Pancreas (tissue), 10 donors: ENCODE results near the gene OR4C11. TPM values are rescaled to one million over a fixed set of nuclear protein-coding genes. Genes with fewer than 3 reads are reported as not detected.

ENCODE experiments used
- ATAC-seq, 4 donors: fragments of 200-7000 bp; cut with Tn5 transposase; one replicate each; pipeline versions ENCODE4 v1.8.0 to v1.9.1; 2020; ENCODE audit warnings: mild to moderate bottlenecking in 4 of 4, moderate library complexity in 4 of 4
- DNase-seq, 6 donors: peaks; one replicate each; pipeline ENCODE4 v3.0.0-alpha.2; 2020
- FAIRE-seq: peaks from 2 replicates; lab custom pipeline; 2012; peaks lifted over from hg19 to GRCh38; lab: Jason Lieb, UNC
- H3K27ac ChIP-seq, 4 donors: fragments of 200-600 bp; sonication (generic); 1 replicate in 3 of 4; 2 replicates in 1 of 4; pipeline versions ENCODE4 v1.5.0 to v1.8.0; 2020
- H3K27me3 ChIP-seq, 4 donors: fragments of 200-600 bp; one replicate each; pipeline ENCODE4 v1.8.0; 2021
- H3K36me3 ChIP-seq, 3 donors: fragments of 200-600 bp; sonication (generic) in 1 of 3; one replicate each; pipeline versions ENCODE4 v1.5.0 to v1.8.0; 2020 to 2021
- H3K4me1 ChIP-seq, 3 donors: fragments of 200-600 bp; one replicate each; pipeline ENCODE4 v1.8.0; 2021
- H3K4me3 ChIP-seq, 4 donors: fragments of 200-600 bp; sonication (generic) in 2 of 4; one replicate each; pipeline versions ENCODE4 v1.5.0 to v1.8.0; 2020 to 2021
- H3K9me3 ChIP-seq, 4 donors: fragments of 200-600 bp; one replicate each; pipeline ENCODE4 v1.8.0; 2021
- CTCF ChIP-seq, 4 donors: fragments of 200-600 bp; sonication (generic) in 3 of 4; IDR thresholded peaks; one replicate each; pipeline versions ENCODE4 v1.5.0 to v1.8.0; 2021; ENCODE audit warnings: antibody characterized with exemption in 4 of 4
- WGBS, 2 donors: extraction: QIAGEN DNeasy Blood & Tissue Kit; methylation state at CpG; one replicate each; pipeline ENCODE4 v1.1.7; 2013; 5-methylcytosine and 5-hydroxymethylcytosine counted together
- intact Hi-C, 3 donors: fragments of 100-400 bp; cut with DNase I; formaldehyde crosslinking; loops; one replicate each; pipeline versions ENCODE4 v1.11.1 to v1.14.2; 2022
- polyA plus RNA-seq, 2 donors: library from polyadenylated mRNA; stranded (reverse); fragments of 200-250 nt; gene quantifications; one replicate each; pipeline ENCODE4 v1.2.3, GENCODE V29; 2013
- total RNA-seq, 6 donors: library from RNA; stranded (reverse); fragmentation: NEBNext Ultra II Directional in 4 of 6; extraction: Animal tissue kit (Norgen Biotek cat#: 25700) in 4 of 6; gene quantifications; one replicate each; pipeline versions ENCODE4 v1.2.1 to v1.2.4, GENCODE V29; 2021 to 2023
- donor health status: healthy with polysubstance abuse.
- donor health status: DM: no; HTN: no; CAD: no; lungs with moderate emphysema.
- donor health status: DM: no; HTN: no; CAD: no.
- donor health status: control.
- donor health status: control.
- donor health status: Bipolar disorder and iron deficiency.
- donor health status: DM: yes; HTN: yes; CAD: no.
- donor health status: DM: no; HTN: no; CAD: no.
- donor health status: DM: no; HTN: no; CAD: no.
- donor health status: DM: yes; HTN: yes; CAD: no.

OR4C11 gene
- total RNA-seq = not detected
- polyA plus RNA-seq = not detected

GRCh38 chr11:55607545-55607944, at the start of gene OR4C11:
OR4C11 (minus strand) TSS chr11:55607645; CDS start chr11:55604373, 3,272 bp downstream.
- ATAC-seq (no peak), DNase-seq (no peak), FAIRE-seq (no peak)
- no peak for TF ChIP-seq CTCF (IDR thresholded peaks at IDR 0.05)
- intact Hi-C loops = no loop called here
- Histone ChIP-seq H3K4me1 (no peaks in the 10 kb centered on the region), H3K4me3 (no peak within 1 kb of the TSS), H3K27ac (no peak within 1 kb of the TSS), H3K9me3 (no peaks in the 10 kb centered on the region), H3K36me3 (no peaks in the 10 kb centered on the region), H3K27me3 (no peaks in the 10 kb centered on the region)
- 24 to 31% methylated on average over 2 of the region's 2 CpGs for WGBS, 2 donors

GRCh38 chr11:55655096-55655495, 47.7 kb upstream of the OR4C11 start:
- no peak for FAIRE-seq
- Histone ChIP-seq H3K4me3 (no peak overlapping the region), H3K27me3 (no peaks in the 10 kb centered on the region), H3K36me3 (no peaks in the 10 kb centered on the region), H3K4me1 (no peaks in the 10 kb centered on the region), H3K27ac (no peak overlapping the region), H3K9me3 (no peaks in the 10 kb centered on the region)
- no peak for DNase-seq
- no peak for TF ChIP-seq CTCF (IDR thresholded peaks at IDR 0.05)
- intact Hi-C loops = no loop called here
- no peak for ATAC-seq

- DNase-seq (no peak), ATAC-seq (no peak), FAIRE-seq (no peak)
- Histone ChIP-seq H3K27ac (no peak overlapping the region), H3K27me3 (no peaks in the 10 kb centered on the region), H3K9me3 (no peaks in the 10 kb centered on the region), H3K36me3 (no peaks in the 10 kb centered on the region), H3K4me1 (no peaks in the 10 kb centered on the region), H3K4me3 (no peak overlapping the region)
- no peak for TF ChIP-seq CTCF (IDR thresholded peaks at IDR 0.05)
- intact Hi-C loops = no loop called here
- WGBS, 2 donors = 24 to 39% methylated on average over 1 of the region's 1 CpG
Measured at GRCh38 chr11:55652560-55652959, 45.1 kb upstream of the OR4C11 start.

- TF ChIP-seq CTCF (IDR thresholded peaks at IDR 0.05) = no peak
- 44 to 65% methylated on average over 2 of the region's 2 CpGs for WGBS, 2 donors
- H3K4me3 ChIP-seq = no peak within 1 kb of the TSS
- no peak within 1 kb of the TSS for H3K27ac ChIP-seq
- ATAC-seq = no peak
- DNase-seq = no peak
- intact Hi-C loops = no loop called here
- FAIRE-seq = no peak
- no peaks in the 10 kb centered on the region for H3K36me3 ChIP-seq
- no peaks in the 10 kb centered on the region for H3K9me3 ChIP-seq
- no peaks in the 10 kb centered on the region for H3K27me3 ChIP-seq
- H3K4me1 ChIP-seq = no peaks in the 10 kb centered on the region
Measured at GRCh38 chr11:55648027-55648426, 40.6 kb upstream of the OR4C11 start, which contains the start of gene OR4S2. OR4S2 (plus strand) TSS chr11:55648327; CDS start chr11:55650904, 2,577 bp downstream.

GRCh38 chr11:55634813-55635212, 27.4 kb upstream of the OR4C11 start, which contains the start of gene OR4P4:
OR4P4 (plus strand) TSS chr11:55635113.
- 32 to 34% methylated on average over 3 of the region's 3 CpGs for WGBS, 2 donors
- no peak for ATAC-seq
- Histone ChIP-seq H3K27me3 (no peaks in the 10 kb centered on the region), H3K4me1 (no peaks in the 10 kb centered on the region), H3K9me3 (no peaks in the 10 kb centered on the region), H3K36me3 (no peaks in the 10 kb centered on the region), H3K27ac (no peak within 1 kb of the TSS), H3K4me3 (no peak within 1 kb of the TSS)
- no peak for FAIRE-seq
- TF ChIP-seq CTCF (IDR thresholded peaks at IDR 0.05) = no peak
- intact Hi-C loops = no loop called here
- DNase-seq = no peak
